Hematopoietic multipotent progenitor cell treated with erythropoietin and hydrocortisone succinate and interleukin-3 and kit ligand, for 15 days (in vitro differentiated cells): ENCODE data around the gene RNU1-4.
"Not testable (repeated sequence)": the region's sequence is repeated elsewhere in the genome, so short reads cannot be mapped to it uniquely, and the experiment has no call there.

Experiments
- DNase-seq: peaks from one replicate; pipeline ENCODE4 v3.0.0-alpha.2; 2015; ENCODE audit warnings: low spot score

Gene RNU1-4

GRCh38 chr1:16728243-16728949 is 11.9 kb upstream of the RNU1-4 start:
- not testable (repeated sequence) for DNase-seq

GRCh38 chr1:16732254-16732896 is 7.9 kb upstream of the RNU1-4 start:
- DNase-seq: not testable (repeated sequence)

GRCh38 chr1:16741230-16741629 is 914 bp downstream of the RNU1-4 start:
- DNase-seq: not testable (repeated sequence)

GRCh38 chr1:16747660-16748059 is 7.3 kb downstream of the RNU1-4 start:
- DNase-seq: not testable (repeated sequence)

- not testable (repeated sequence) for DNase-seq
Observed at GRCh38 chr1:16748710-16749109, 8.4 kb downstream of the RNU1-4 start.

GRCh38 chr1:16749910-16750888 is 9.9 kb downstream of the RNU1-4 start:
- DNase-seq: not testable (repeated sequence)

- DNase-seq: not testable (repeated sequence)
Observed at GRCh38 chr1:16752770-16753169, 12.5 kb downstream of the RNU1-4 start.

GRCh38 chr1:16755385-16755784 is 15.1 kb downstream of the RNU1-4 start:
- not testable (repeated sequence) for DNase-seq

- DNase-seq: not testable (repeated sequence)
Observed at GRCh38 chr1:16755932-16756331, 15.6 kb downstream of the RNU1-4 start.

- DNase-seq: not testable (repeated sequence)
Observed at GRCh38 chr1:16757574-16757973, 17.3 kb downstream of the RNU1-4 start.

GRCh38 chr1:16758060-16758459 is 17.7 kb downstream of the RNU1-4 start:
- not testable (repeated sequence) for DNase-seq

- not testable (repeated sequence) for DNase-seq
Observed at GRCh38 chr1:16759041-16759493, 18.8 kb downstream of the RNU1-4 start.

GRCh38 chr1:16759650-16760455 is 19.5 kb downstream of the RNU1-4 start:
- DNase-seq: not testable (repeated sequence)

GRCh38 chr1:16760456-16760765 is 20.1 kb downstream of the RNU1-4 start:
- not testable (repeated sequence) for DNase-seq

- DNase-seq: not testable (repeated sequence)
Observed at GRCh38 chr1:16760801-16761200, 20.5 kb downstream of the RNU1-4 start.

- not testable (repeated sequence) for DNase-seq
Observed at GRCh38 chr1:16764248-16764819, 24.0 kb downstream of the RNU1-4 start.

- not testable (repeated sequence) for DNase-seq
Observed at GRCh38 chr1:16764820-16765655, 24.7 kb downstream of the RNU1-4 start.

- DNase-seq: not testable (repeated sequence)
Observed at GRCh38 chr1:16765731-16766605, 25.7 kb downstream of the RNU1-4 start.

- not testable (repeated sequence) for DNase-seq
Observed at GRCh38 chr1:16766689-16767256, 26.5 kb downstream of the RNU1-4 start.
